OCI-LY7 (cell line): ENCODE data around the gene SMKR1. TPM values are rescaled to one million over a fixed set of nuclear protein-coding genes. Genes with fewer than 3 reads are reported as not detected.

ENCODE experiments used
- BruUV-seq: library from RNA; stranded (reverse); fragments of 400-500 nt; replicated peaks from 2 replicates; lab custom pipeline; 2021; lab: Mats Ljungman, UMichigan
- CTCF ChIA-PET: fragments of 300-600 bp; sonication (Branson Sonifier 250); formaldehyde crosslinking; loops from one replicate; lab custom pipeline; 2022; ENCODE audit warnings: antibody characterized with exemption; ENCODE audit not compliant: unreplicated experiment; lab: Charles Lee
- POLR2A ChIA-PET: fragments of 300-600 bp; sonication (Branson Sonifier 250); formaldehyde crosslinking; loops from one replicate; lab custom pipeline; 2022; ENCODE audit warnings: antibody characterized with exemption; lab: Charles Lee
- DNase-seq: peaks from one replicate; pipeline ENCODE4 v3.0.0-alpha.2; 2015; ENCODE audit warnings: low spot score
- H2AFZ ChIP-seq: fragments of 200-600 bp; sonication (generic), shearing (Covaris generic); 2 replicates; pipeline ENCODE4 v1.6.1; 2014; ENCODE audit warnings: mild to moderate bottlenecking, antibody characterized with exemption, low read length, moderate library complexity
- H3K27ac ChIP-seq: fragments of 200-600 bp; sonication (generic); 2 replicates; pipeline ENCODE4 v1.5.1; 2014; ENCODE audit warnings: mixed run types, low read depth, mild to moderate bottlenecking, moderate library complexity, low read length, inconsistent platforms; ENCODE audit not compliant: poor library complexity, severe bottlenecking
- H3K36me3 ChIP-seq: fragments of 200-600 bp; sonication (generic); 2 replicates; pipeline ENCODE4 v1.6.1; 2014; ENCODE audit warnings: mild to moderate bottlenecking, antibody characterized with exemption, low read length, moderate library complexity, mixed read lengths; ENCODE audit not compliant: insufficient read depth
- H3K4me1 ChIP-seq: fragments of 200-600 bp; sonication (generic); 2 replicates; pipeline ENCODE4 v1.5.1; 2014; ENCODE audit warnings: mild to moderate bottlenecking, low read length; ENCODE audit not compliant: insufficient read depth, poor library complexity, severe bottlenecking
- H3K4me2 ChIP-seq: fragments of 200-600 bp; sonication (generic); 2 replicates; pipeline ENCODE4 v1.6.1; 2014; ENCODE audit warnings: mild to moderate bottlenecking, low read length
- H3K4me3 ChIP-seq: fragments of 200-600 bp; sonication (generic); 2 replicates; pipeline ENCODE4 v1.5.1; 2014; ENCODE audit warnings: mild to moderate bottlenecking, low read depth, low read length; ENCODE audit not compliant: poor library complexity, severe bottlenecking
- H3K79me2 ChIP-seq: fragments of 200-600 bp; sonication (generic); 2 replicates; pipeline ENCODE4 v1.6.1; 2016; ENCODE audit warnings: low read depth, mild to moderate bottlenecking, low read length, moderate library complexity, mixed read lengths; ENCODE audit not compliant: insufficient read depth
- H3K9me2 ChIP-seq: fragments of 200-600 bp; sonication (generic); 2 replicates; pipeline ENCODE4 v1.6.1; 2016; ENCODE audit warnings: mild to moderate bottlenecking, low read length, mixed read lengths; ENCODE audit not compliant: insufficient read depth
- H3K9me3 ChIP-seq: fragments of 200-600 bp; sonication (generic); 2 replicates; pipeline ENCODE4 v1.6.1; 2014; ENCODE audit warnings: mild to moderate bottlenecking, mixed run types, low read length, mixed read lengths
- H4K20me1 ChIP-seq: fragments of 200-600 bp; sonication (generic); 2 replicates; pipeline ENCODE4 v1.6.1; 2014; ENCODE audit warnings: mild to moderate bottlenecking, antibody characterized with exemption, low read length, moderate library complexity, mixed read lengths; ENCODE audit not compliant: insufficient read depth
- CTCF ChIP-seq: fragments of 200-600 bp; sonication (generic); conservative IDR thresholded peaks from 2 replicates; pipeline ENCODE4 v1.5.1; 2014; ENCODE audit warnings: mild to moderate bottlenecking, antibody characterized with exemption, low read length, moderate library complexity, mixed read lengths
- EZH2phosphoT487 ChIP-seq: fragments of 200-600 bp; sonication (generic); IDR thresholded peaks from 2 replicates; pipeline ENCODE4 v1.6.1; 2018; ENCODE audit warnings: low read depth, borderline replicate concordance, mild to moderate bottlenecking, mixed run types, antibody characterized with exemption, low read length, moderate library complexity, mixed read lengths
- intact Hi-C: fragments of 100-400 bp; cut with micrococcal nuclease; formaldehyde crosslinking; loops from one replicate; pipeline ENCODE4 v1.10.0; 2022; ENCODE audit not compliant: unreplicated experiment
- total RNA-seq, 2 experiments: library from RNA; depleted of rRNA in 1 of 2; stranded (reverse); fragments of >200 nt in 1 of 2; shearing (Covaris generic) in 1 of 2; gene quantifications; 2 replicates each; pipeline ENCODE4 v1.2.3, GENCODE V29; 2014 to 2022

SMKR1 gene
- total RNA-seq, 2 experiments from 2014 or later = not detected

DNA sequence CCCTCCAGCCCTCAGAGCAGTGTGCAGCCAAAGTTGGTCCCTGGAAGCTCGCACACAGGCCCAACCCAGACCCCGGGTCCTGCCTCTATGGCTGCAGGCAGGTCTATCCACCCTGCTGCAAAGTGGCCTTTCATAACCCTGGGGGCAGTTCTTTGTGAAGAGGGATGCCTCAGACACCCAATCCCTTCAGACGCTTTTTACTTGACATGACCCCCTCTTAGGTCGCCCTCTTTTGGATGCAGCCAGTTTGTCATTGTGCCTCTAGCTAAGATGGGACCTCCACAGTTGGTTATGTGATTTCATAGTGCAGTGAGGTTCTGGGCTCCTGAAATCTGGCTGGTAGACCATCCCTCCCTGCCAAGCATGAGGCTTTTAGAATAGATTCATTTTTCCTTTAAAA, 27.3 kb downstream of the SMKR1 start:
- H3K4me2 ChIP-seq = no peak overlapping the region
- no peaks in the 10 kb centered on the region for H3K9me2 ChIP-seq
- DNase-seq = no peak
- no peaks in the 10 kb centered on the region for H3K79me2 ChIP-seq
- H3K9me3 ChIP-seq = no peaks in the 10 kb centered on the region
- H3K36me3 ChIP-seq = no peaks in the 10 kb centered on the region
- intact Hi-C loops = no loop called here
- H3K4me3 ChIP-seq = no peak overlapping the region
- CTCF ChIA-PET = no interaction called here
- H3K4me1 ChIP-seq = no peaks in the 10 kb centered on the region
- BruUV-seq = no TSS peak
- H4K20me1 ChIP-seq = no peaks in the 10 kb centered on the region
- TF ChIP-seq CTCF (0 out of 2 replicates have a peak, but pooled peaks have one; percentile 19), EZH2phosphoT487 (no peak)
- POLR2A ChIA-PET = no interaction called here
- H3K27ac ChIP-seq = no peak overlapping the region
- no peak overlapping the region for H2AFZ ChIP-seq

- Histone ChIP-seq H3K9me2 (no peaks in the 10 kb centered on the region), H3K36me3 (no peaks in the 10 kb centered on the region), H3K79me2 (no peaks in the 10 kb centered on the region), H2AFZ (no peak overlapping the region), H3K4me1 (no peaks in the 10 kb centered on the region), H4K20me1 (no peaks in the 10 kb centered on the region), H3K4me3 (no peak overlapping the region), H3K4me2 (no peak overlapping the region), H3K27ac (no peak overlapping the region), H3K9me3 (no peaks in the 10 kb centered on the region)
- POLR2A ChIA-PET = no interaction called here
- no peak for TF ChIP-seq CTCF
- no peak for TF ChIP-seq EZH2phosphoT487
- no TSS peak for BruUV-seq
- DNase-seq = no peak
- CTCF ChIA-PET = no interaction called here
- intact Hi-C loops = no loop called here
Observed at GRCh38 chr7:129530795-129531391, 28.6 kb downstream of the SMKR1 start.

GRCh38 chr7:129531721-129532120, 29.4 kb downstream of the SMKR1 start:
- H2AFZ ChIP-seq = no peak overlapping the region
- H3K27ac ChIP-seq = no peak overlapping the region
- intact Hi-C loops = no loop called here
- ChIA-PET POLR2A (no interaction called here), CTCF (no interaction called here)
- no peaks in the 10 kb centered on the region for H3K4me1 ChIP-seq
- no peaks in the 10 kb centered on the region for H3K79me2 ChIP-seq
- no peaks in the 10 kb centered on the region for H3K36me3 ChIP-seq
- no peaks in the 10 kb centered on the region for H3K9me2 ChIP-seq
- BruUV-seq = no TSS peak
- no peak for DNase-seq
- H3K4me3 ChIP-seq = no peak overlapping the region
- no peaks in the 10 kb centered on the region for H3K9me3 ChIP-seq
- H4K20me1 ChIP-seq = no peaks in the 10 kb centered on the region
- TF ChIP-seq CTCF = no peak
- H3K4me2 ChIP-seq = no peak overlapping the region
